ENCODE data around the gene ANKS1B.

ANKS1B gene

DNA sequence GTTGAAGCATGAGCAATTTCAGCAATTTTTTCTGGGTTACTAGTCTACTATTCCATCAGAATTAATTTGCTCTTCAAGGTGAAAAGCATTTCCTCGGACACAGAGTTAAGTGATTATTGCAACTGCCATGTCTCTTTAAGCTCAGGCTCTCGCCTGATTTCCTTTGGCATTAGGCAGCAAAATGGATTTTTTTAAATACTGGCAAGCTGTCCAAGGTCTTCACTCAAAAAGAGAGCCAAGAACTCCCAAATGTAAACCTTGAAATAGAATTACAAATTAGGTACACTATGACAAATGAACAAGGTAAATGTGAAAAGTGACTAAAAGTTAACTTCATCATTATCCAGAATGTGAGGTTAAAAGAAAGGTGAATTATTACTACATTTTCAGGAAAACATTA, 225.3 kb downstream of the ANKS1B start:
- ATAC-seq, result no peak
- TF ChIP-seq CSDC2 (CRISPR knock-in tag; IDR thresholded peaks at IDR 0.05) (no peak), ZNF70 (CRISPR knock-in tag; IDR thresholded peaks at IDR 0.05) (no peak), ZC3H10 (CRISPR knock-in tag; IDR thresholded peaks at IDR 0.05) (no peak), TCF4 (CRISPR knock-in tag; IDR thresholded peaks at IDR 0.05; ENCODE audit: borderline replicate concordance) (no peak), ZFP30 (CRISPR knock-in tag; IDR thresholded peaks at IDR 0.05) (no peak), RARB (CRISPR knock-in tag; IDR thresholded peaks at IDR 0.05) (no peak), GLIS3 (CRISPR knock-in tag; IDR thresholded peaks at IDR 0.05) (no peak), PPARA (CRISPR knock-in tag; IDR thresholded peaks at IDR 0.05; ENCODE audit: borderline replicate concordance) (no peak), ZNF565 (CRISPR knock-in tag; conservative IDR thresholded peaks at IDR 0.05; ENCODE audit: low read depth) (no peak), TOX (CRISPR knock-in tag; IDR thresholded peaks at IDR 0.05; ENCODE audit: borderline replicate concordance) (no peak), ZFP3 (CRISPR knock-in tag; IDR thresholded peaks at IDR 0.05) (no peak), ESRRG (CRISPR knock-in tag; IDR thresholded peaks at IDR 0.05) (no peak)
- TF ChIP-seq, protein P1, sequence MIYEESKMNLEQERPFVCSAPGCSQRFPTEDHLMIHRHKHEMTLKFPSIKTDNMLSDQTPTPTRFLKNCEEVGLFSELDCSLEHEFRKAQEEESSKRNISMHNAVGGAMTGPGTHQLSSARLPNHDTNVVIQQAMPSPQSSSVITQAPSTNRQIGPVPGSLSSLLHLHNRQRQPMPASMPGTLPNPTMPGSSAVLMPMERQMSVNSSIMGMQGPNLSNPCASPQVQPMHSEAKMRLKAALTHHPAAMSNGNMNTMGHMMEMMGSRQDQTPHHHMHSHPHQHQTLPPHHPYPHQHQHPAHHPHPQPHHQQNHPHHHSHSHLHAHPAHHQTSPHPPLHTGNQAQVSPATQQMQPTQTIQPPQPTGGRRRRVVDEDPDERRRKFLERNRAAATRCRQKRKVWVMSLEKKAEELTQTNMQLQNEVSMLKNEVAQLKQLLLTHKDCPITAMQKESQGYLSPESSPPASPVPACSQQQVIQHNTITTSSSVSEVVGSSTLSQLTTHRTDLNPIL (CRISPR knock-in tag; IDR thresholded peaks at IDR 0.05; ENCODE audit: low read depth), result no peak

DNA sequence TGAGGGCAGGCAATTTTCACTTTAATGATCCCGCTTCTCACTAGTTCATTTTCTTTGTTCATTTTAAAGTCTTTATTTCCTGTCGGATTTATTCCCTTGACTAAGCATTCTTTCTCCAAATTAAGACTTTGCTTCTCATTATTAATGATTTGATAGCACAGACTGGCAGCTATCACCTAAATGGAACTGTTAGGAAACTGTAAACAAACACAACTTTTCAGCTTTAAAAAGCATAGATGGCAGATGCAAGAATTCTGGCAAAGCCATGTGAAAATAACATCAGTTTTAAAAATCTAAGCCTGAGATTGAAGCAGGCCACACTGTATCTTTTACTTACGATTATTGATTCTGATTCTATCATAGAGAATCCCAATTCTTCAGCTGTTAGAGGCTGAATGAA, 225.7 kb downstream of the ANKS1B start:
- ATAC-seq, result no peak
- no peak for TF ChIP-seq TOX (CRISPR knock-in tag; IDR thresholded peaks at IDR 0.05; ENCODE audit: borderline replicate concordance)
- TF ChIP-seq, protein P1 (CRISPR knock-in tag; IDR thresholded peaks at IDR 0.05; ENCODE audit: low read depth), result no peak
- TF ChIP-seq ZC3H10 (CRISPR knock-in tag; IDR thresholded peaks at IDR 0.05), result no peak
- TF ChIP-seq RARB (CRISPR knock-in tag; IDR thresholded peaks at IDR 0.05), result no peak
- TF ChIP-seq, protein P2, sequence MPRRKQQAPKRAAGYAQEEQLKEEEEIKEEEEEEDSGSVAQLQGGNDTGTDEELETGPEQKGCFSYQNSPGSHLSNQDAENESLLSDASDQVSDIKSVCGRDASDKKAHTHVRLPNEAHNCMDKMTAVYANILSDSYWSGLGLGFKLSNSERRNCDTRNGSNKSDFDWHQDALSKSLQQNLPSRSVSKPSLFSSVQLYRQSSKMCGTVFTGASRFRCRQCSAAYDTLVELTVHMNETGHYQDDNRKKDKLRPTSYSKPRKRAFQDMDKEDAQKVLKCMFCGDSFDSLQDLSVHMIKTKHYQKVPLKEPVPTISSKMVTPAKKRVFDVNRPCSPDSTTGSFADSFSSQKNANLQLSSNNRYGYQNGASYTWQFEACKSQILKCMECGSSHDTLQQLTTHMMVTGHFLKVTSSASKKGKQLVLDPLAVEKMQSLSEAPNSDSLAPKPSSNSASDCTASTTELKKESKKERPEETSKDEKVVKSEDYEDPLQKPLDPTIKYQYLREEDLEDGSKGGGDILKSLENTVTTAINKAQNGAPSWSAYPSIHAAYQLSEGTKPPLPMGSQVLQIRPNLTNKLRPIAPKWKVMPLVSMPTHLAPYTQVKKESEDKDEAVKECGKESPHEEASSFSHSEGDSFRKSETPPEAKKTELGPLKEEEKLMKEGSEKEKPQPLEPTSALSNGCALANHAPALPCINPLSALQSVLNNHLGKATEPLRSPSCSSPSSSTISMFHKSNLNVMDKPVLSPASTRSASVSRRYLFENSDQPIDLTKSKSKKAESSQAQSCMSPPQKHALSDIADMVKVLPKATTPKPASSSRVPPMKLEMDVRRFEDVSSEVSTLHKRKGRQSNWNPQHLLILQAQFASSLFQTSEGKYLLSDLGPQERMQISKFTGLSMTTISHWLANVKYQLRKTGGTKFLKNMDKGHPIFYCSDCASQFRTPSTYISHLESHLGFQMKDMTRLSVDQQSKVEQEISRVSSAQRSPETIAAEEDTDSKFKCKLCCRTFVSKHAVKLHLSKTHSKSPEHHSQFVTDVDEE (CRISPR knock-in tag; IDR thresholded peaks at IDR 0.05), result no peak
- TF ChIP-seq ZNF8 (CRISPR knock-in tag; IDR thresholded peaks at IDR 0.05), result no peak
- no peak for TF ChIP-seq ISL1 (CRISPR knock-in tag; IDR thresholded peaks at IDR 0.05)
- no peak for TF ChIP-seq ZFP30 (CRISPR knock-in tag; IDR thresholded peaks at IDR 0.05)
- no peak for TF ChIP-seq ARNTL (CRISPR knock-in tag; IDR thresholded peaks at IDR 0.05; ENCODE audit: borderline replicate concordance, low read depth)
- no peak for TF ChIP-seq GLIS3 (CRISPR knock-in tag; IDR thresholded peaks at IDR 0.05)
- TF ChIP-seq BACH2 (CRISPR knock-in tag; IDR thresholded peaks at IDR 0.05; ENCODE audit: borderline replicate concordance), result no peak
- TF ChIP-seq ZNF70 (CRISPR knock-in tag; IDR thresholded peaks at IDR 0.05), result no peak
- TF ChIP-seq ZNF565 (CRISPR knock-in tag; conservative IDR thresholded peaks at IDR 0.05; ENCODE audit: low read depth), result no peak
- TF ChIP-seq, protein P3, sequence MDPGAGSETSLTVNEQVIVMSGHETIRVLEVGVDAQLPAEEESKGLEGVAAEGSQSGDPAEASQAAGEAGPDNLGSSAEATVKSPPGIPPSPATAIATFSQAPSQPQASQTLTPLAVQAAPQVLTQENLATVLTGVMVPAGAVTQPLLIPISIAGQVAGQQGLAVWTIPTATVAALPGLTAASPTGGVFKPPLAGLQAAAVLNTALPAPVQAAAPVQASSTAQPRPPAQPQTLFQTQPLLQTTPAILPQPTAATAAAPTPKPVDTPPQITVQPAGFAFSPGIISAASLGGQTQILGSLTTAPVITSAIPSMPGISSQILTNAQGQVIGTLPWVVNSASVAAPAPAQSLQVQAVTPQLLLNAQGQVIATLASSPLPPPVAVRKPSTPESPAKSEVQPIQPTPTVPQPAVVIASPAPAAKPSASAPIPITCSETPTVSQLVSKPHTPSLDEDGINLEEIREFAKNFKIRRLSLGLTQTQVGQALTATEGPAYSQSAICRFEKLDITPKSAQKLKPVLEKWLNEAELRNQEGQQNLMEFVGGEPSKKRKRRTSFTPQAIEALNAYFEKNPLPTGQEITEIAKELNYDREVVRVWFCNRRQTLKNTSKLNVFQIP (CRISPR knock-in tag; IDR thresholded peaks at IDR 0.05; ENCODE audit: borderline replicate concordance, low read depth), result no peak
- no peak for TF ChIP-seq CSDC2 (CRISPR knock-in tag; IDR thresholded peaks at IDR 0.05)
- TF ChIP-seq TCF4 (CRISPR knock-in tag; IDR thresholded peaks at IDR 0.05; ENCODE audit: borderline replicate concordance), result no peak
- TF ChIP-seq, protein P4, sequence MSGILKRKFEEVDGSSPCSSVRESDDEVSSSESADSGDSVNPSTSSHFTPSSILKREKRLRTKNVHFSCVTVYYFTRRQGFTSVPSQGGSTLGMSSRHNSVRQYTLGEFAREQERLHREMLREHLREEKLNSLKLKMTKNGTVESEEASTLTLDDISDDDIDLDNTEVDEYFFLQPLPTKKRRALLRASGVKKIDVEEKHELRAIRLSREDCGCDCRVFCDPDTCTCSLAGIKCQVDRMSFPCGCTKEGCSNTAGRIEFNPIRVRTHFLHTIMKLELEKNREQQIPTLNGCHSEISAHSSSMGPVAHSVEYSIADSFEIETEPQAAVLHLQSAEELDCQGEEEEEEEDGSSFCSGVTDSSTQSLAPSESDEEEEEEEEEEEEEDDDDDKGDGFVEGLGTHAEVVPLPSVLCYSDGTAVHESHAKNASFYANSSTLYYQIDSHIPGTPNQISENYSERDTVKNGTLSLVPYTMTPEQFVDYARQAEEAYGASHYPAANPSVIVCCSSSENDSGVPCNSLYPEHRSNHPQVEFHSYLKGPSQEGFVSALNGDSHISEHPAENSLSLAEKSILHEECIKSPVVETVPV (CRISPR knock-in tag; IDR thresholded peaks at IDR 0.05), result no peak
- no peak for TF ChIP-seq PPARA (CRISPR knock-in tag; IDR thresholded peaks at IDR 0.05; ENCODE audit: borderline replicate concordance)
- TF ChIP-seq ESRRG (CRISPR knock-in tag; IDR thresholded peaks at IDR 0.05), result no peak

DNA sequence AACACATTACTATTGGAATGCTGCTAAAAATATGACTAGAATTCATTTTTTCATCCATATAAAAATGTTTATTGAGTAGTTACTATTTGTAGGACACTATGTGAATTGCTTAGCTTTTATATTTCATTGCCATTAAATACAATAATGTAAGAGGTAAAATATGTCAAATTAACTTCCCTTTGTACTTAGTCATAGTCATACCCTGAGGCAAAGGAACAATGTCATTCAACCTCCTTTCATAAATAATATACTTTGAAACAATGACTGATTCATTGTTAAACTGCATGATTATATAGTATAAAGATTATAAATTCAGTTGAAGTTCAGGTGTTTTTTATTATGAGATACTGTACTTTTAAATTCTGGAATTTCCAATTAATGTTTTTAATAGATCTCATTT, 232.0 kb downstream of the ANKS1B start:
- TF ChIP-seq ZNF565 (CRISPR knock-in tag; conservative IDR thresholded peaks at IDR 0.05; ENCODE audit: low read depth), result no peak
- TF ChIP-seq CSDC2 (CRISPR knock-in tag; IDR thresholded peaks at IDR 0.05), result no peak
- TF ChIP-seq, protein P2 (CRISPR knock-in tag; IDR thresholded peaks at IDR 0.05), result no peak
- TF ChIP-seq, protein P1 (CRISPR knock-in tag; IDR thresholded peaks at IDR 0.05; ENCODE audit: low read depth), result no peak
- no peak for TF ChIP-seq ARNTL (CRISPR knock-in tag; IDR thresholded peaks at IDR 0.05; ENCODE audit: borderline replicate concordance, low read depth)
- TF ChIP-seq ZFP3 (CRISPR knock-in tag; IDR thresholded peaks at IDR 0.05), result no peak
- TF ChIP-seq ZFP30 (CRISPR knock-in tag; IDR thresholded peaks at IDR 0.05), result no peak
- ATAC-seq, result no peak
